RWPE2 (cell line): ENCODE measurements around the gene DGKQ.

Source experiments
- ATAC-seq: fragments of 200-7000 bp; cut with Tn5 transposase; 3 replicates; pipeline ENCODE4 v1.9.1; 2021; ENCODE audit warnings: low read depth
- DNase-seq: peaks from one replicate; pipeline ENCODE4 v3.0.0-alpha.2; 2020; ENCODE audit warnings: low spot score
- H3K27ac ChIP-seq: fragments of 450-650 bp; 2 replicates; pipeline ENCODE4 v1.5.1; 2017; ENCODE audit warnings: mild to moderate bottlenecking; ENCODE audit not compliant: poor library complexity, severe bottlenecking
- H3K27me3 ChIP-seq: fragments of 250-450 bp; sonication (Bioruptor Pico); 2 replicates; pipeline ENCODE4 v1.5.1; 2021; ENCODE audit warnings: mild to moderate bottlenecking, moderate library complexity; ENCODE audit not compliant: insufficient read depth, poor library complexity, severe bottlenecking
- H3K36me3 ChIP-seq: fragments of 250-450 bp; sonication (Bioruptor Pico); 2 replicates; pipeline ENCODE4 v1.5.1; 2020; ENCODE audit warnings: low read depth, mild to moderate bottlenecking, moderate library complexity
- H3K4me1 ChIP-seq: fragments of 250-450 bp; sonication (Bioruptor Pico); 2 replicates; pipeline ENCODE4 v1.5.1; 2021; ENCODE audit warnings: mild to moderate bottlenecking, moderate library complexity; ENCODE audit not compliant: insufficient read depth, poor library complexity, severe bottlenecking
- H3K4me3 ChIP-seq: fragments of 250-450 bp; sonication (Bioruptor Pico); 2 replicates; pipeline ENCODE4 v1.5.1; 2021; ENCODE audit warnings: mild to moderate bottlenecking, moderate library complexity; ENCODE audit not compliant: severe bottlenecking
- H3K9me3 ChIP-seq: fragments of 250-450 bp; sonication (Bioruptor Pico); 2 replicates; pipeline ENCODE4 v1.5.1; 2021; ENCODE audit warnings: mild to moderate bottlenecking, moderate library complexity; ENCODE audit not compliant: severe bottlenecking
- CTCF ChIP-seq: fragments of 450-650 bp; IDR thresholded peaks from one replicate; pipeline ENCODE4 v1.5.1; 2017; ENCODE audit warnings: mild to moderate bottlenecking, moderate library complexity; ENCODE audit not compliant: poor library complexity, severe bottlenecking

The DGKQ gene, protein sequence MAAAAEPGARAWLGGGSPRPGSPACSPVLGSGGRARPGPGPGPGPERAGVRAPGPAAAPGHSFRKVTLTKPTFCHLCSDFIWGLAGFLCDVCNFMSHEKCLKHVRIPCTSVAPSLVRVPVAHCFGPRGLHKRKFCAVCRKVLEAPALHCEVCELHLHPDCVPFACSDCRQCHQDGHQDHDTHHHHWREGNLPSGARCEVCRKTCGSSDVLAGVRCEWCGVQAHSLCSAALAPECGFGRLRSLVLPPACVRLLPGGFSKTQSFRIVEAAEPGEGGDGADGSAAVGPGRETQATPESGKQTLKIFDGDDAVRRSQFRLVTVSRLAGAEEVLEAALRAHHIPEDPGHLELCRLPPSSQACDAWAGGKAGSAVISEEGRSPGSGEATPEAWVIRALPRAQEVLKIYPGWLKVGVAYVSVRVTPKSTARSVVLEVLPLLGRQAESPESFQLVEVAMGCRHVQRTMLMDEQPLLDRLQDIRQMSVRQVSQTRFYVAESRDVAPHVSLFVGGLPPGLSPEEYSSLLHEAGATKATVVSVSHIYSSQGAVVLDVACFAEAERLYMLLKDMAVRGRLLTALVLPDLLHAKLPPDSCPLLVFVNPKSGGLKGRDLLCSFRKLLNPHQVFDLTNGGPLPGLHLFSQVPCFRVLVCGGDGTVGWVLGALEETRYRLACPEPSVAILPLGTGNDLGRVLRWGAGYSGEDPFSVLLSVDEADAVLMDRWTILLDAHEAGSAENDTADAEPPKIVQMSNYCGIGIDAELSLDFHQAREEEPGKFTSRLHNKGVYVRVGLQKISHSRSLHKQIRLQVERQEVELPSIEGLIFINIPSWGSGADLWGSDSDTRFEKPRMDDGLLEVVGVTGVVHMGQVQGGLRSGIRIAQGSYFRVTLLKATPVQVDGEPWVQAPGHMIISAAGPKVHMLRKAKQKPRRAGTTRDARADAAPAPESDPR

DNA sequence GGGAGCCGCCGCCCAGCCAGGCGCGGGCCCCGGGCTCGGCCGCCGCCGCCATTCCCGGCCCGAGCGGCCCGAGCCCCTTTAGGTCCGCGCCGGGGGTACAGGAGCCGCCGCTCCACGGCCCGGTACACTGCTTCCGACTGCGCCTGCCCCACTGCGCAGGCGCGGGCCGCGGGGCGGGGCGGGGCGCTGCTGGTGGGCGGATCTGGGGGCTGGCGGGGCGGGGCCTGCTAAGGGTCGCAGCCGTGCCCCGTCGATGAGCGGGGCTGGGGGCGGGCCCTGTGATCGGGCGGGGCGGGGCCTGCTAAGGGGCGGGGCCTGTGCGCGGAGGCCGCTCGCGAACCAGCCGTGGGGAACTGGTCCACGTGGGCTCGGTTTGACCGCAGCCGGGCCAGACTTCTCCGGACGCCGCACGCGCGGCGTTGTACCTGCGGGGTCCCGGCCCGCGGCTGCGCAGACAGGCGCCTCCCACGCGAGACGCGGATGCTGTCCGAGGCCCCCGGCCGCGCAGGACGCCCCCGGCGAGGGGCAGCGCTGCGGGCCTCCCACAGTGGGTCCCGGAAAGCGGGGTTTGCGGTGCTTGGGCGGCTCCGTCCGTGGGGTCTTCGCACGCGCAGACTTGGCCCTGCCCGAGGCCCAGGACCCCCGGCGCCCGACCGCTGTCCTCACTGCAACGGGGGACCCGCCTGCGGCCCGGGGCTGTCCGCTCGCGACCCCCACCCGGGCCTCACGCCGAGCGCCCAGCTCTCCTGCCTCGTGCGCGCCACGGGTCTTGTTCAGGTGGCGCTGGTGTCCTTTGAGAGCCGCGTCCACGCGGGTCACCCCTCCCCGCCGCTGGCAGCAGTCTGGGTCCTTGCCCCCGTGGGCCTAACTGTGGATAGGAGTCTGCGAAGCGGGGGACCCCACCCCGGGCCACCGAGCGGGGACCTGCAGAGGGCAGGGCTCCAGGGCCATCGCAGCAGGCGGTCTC is at the start of gene DGKQ:
DGKQ (minus strand) TSS at position 139 of the 967 bp plus-strand sequence; CDS start at position 52, 87 bp downstream.
- Histone ChIP-seq H3K27ac (no peak within 1 kb of the TSS), H3K9me3 (no peaks in the 10 kb centered on the region), H3K4me3 (peak within 1 kb of the TSS; percentile 50), H3K27me3 (no peaks in the 10 kb centered on the region), H3K36me3 (no peaks in the 10 kb centered on the region), H3K4me1 (peaks cover 3% of the 10 kb centered on the region)
- ATAC-seq (peak; percentile 59), DNase-seq (no peak)
- TF ChIP-seq CTCF = no peak

- H3K9me3 ChIP-seq = no peaks in the 10 kb centered on the region
- no peaks in the 10 kb centered on the region for H3K27me3 ChIP-seq
- DNase-seq (no peak), ATAC-seq (no peak)
- no peak overlapping the region for H3K27ac ChIP-seq
- TF ChIP-seq CTCF = no peak
- H3K4me1 ChIP-seq = no peaks in the 10 kb centered on the region
- H3K36me3 ChIP-seq = 0 out of 2 replicates have a peak, but pooled peaks cover 4% of the 10 kb centered on the region
- H3K4me3 ChIP-seq = no peak overlapping the region
These were observed 49.3 kb upstream of the DGKQ start for GRCh38 chr4:1022739-1023066.

DNA sequence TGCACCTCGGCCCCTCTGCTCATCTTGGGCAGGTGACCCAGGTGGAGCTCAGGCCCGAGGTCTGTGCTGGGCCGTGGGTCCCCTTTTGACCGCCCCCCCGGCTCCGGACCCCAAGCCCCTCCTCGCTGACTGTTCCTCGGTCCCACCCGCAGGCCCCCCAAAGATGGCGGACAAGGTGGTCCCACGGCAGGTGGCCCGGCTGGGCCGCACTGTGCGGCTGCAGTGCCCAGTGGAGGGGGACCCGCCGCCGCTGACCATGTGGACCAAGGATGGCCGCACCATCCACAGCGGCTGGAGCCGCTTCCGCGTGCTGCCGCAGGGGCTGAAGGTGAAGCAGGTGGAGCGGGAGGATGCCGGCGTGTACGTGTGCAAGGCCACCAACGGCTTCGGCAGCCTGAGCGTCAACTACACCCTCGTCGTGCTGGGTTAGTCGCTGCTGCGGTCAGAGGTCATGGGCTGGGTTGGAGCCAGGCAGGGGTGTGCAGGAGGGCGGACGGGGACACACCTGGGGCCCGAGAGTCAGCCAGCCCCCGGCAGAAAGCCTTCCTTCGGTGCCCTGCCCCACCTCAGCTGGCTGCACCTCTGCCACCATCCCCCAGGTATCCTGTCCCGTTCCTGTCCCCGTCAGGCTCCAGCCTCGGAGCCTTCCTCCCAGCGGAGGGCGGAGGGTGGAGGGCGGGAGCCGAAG is 48.8 kb upstream of the DGKQ start:
- no peaks in the 10 kb centered on the region for H3K4me1 ChIP-seq
- no peaks in the 10 kb centered on the region for H3K27me3 ChIP-seq
- no peaks in the 10 kb centered on the region for H3K9me3 ChIP-seq
- ATAC-seq = no peak
- no peak overlapping the region for H3K27ac ChIP-seq
- TF ChIP-seq CTCF = no peak
- DNase-seq = no peak
- 0 out of 2 replicates have a peak, but pooled peaks cover 4% of the 10 kb centered on the region for H3K36me3 ChIP-seq
- H3K4me3 ChIP-seq = no peak overlapping the region

GRCh38 chr4:1021386-1022050 is 48.1 kb upstream of the DGKQ start:
- ATAC-seq = no peak
- Histone ChIP-seq H3K27me3 (no peaks in the 10 kb centered on the region), H3K27ac (no peak overlapping the region), H3K36me3 (0 out of 2 replicates have a peak, but pooled peaks cover 4% of the 10 kb centered on the region), H3K4me3 (no peak overlapping the region), H3K4me1 (no peaks in the 10 kb centered on the region), H3K9me3 (no peaks in the 10 kb centered on the region)
- DNase-seq = no peak
- no peak for TF ChIP-seq CTCF
